ENCODE data around the gene SMAD7. TPM values are rescaled to one million over a fixed set of nuclear protein-coding genes. Genes with fewer than 3 reads are reported as not detected.
"Not testable (repeated sequence)": the region's sequence is repeated elsewhere in the genome, so short reads cannot be mapped to it uniquely, and the experiment has no call there.

SMAD7 gene
- total RNA-seq, 2 donors from 2014 or later: 34.7 to 36.8 TPM

DNA sequence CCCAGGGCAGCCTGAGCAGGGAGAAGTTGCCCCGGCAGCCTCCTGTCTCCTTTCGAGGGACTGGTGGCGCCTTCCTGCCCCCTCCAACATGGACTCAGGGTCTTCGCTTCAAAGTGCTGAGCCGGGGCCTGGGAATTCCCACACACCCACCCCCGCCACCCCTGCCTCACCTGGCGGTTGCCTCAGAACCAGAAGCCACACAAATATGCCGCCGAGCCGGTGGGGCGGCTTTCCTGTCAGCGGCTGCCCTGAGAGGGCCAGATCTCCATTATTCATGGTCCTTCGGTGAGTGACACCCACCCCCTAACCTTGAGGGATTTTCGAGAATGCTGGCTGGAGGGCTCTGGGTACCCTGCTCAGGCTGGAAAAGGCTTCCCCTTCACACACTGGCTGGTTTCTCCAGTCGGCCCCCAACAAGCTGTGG lies 71.7 kb downstream of the SMAD7 start:
- DNase-seq (ENCODE audit: low spot score): peak; percentile 55
- intact Hi-C loops (cut with DNase I): no loop called here

DNA sequence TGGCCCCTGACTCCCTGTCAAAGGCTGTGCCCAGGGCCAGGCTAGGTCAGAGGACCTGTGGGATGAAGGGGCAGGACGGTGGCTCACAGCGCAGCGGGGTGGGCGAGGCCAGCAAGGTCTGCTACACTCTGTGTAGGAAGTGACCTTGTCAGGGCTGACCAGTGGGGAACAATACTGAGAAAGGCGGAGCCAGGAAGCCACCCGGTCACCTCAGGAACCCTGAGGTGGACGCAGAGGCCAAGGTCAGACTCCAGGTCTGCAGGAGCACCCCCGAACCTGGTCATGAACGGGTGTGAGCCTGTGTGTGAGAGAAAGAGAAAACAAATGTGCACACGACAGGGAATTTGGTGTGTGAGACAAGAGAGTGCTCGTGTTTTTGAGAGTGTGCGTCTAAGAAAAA lies 72.3 kb downstream of the SMAD7 start:
- DNase-seq (ENCODE audit: low spot score): peak; percentile 72
- intact Hi-C loops (cut with DNase I): no loop called here

DNA sequence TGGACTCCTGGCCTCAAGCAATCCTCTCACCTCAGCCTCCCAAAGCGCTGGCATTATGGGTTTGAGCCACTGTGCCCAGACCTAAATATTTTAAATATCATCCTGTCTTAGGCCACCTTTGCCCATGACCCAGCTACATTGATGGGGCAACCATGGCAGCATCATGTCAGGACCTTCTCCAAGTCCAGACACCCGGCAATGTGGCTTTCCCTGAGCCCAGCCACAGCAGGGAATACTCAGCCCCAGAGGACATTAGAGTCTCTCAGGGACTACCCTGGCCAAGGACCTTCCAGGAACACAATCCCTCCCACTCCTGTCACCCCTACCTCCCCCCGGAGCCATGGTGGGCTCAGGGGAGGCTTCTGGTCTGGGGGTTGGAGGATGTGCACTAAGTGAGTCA lies 72.8 kb downstream of the SMAD7 start:
- intact Hi-C loops (cut with DNase I): no loop called here
- DNase-seq (ENCODE audit: low spot score): no peak

DNA sequence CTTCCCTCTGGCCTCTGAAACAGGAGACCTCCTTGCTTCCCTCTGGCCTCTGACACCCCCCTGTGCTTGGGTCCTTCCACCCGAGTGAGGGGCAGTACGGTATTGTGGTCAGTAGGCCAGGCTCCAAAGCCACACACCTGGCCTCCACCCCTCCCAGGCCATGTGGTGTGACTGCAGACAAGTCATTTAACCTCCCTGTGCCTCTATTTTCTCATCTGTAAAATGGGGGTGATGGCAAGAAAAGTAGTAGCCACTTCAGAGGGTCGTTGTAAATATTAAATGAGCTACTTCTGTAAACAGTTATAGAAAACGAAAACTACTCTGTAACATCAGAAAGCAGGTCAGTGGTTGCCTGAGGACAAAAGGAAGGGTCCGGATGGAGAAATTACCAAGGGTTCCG lies 74.2 kb downstream of the SMAD7 start:
- no peak for DNase-seq (ENCODE audit: low spot score)
- intact Hi-C loops (cut with DNase I): no loop called here

DNA sequence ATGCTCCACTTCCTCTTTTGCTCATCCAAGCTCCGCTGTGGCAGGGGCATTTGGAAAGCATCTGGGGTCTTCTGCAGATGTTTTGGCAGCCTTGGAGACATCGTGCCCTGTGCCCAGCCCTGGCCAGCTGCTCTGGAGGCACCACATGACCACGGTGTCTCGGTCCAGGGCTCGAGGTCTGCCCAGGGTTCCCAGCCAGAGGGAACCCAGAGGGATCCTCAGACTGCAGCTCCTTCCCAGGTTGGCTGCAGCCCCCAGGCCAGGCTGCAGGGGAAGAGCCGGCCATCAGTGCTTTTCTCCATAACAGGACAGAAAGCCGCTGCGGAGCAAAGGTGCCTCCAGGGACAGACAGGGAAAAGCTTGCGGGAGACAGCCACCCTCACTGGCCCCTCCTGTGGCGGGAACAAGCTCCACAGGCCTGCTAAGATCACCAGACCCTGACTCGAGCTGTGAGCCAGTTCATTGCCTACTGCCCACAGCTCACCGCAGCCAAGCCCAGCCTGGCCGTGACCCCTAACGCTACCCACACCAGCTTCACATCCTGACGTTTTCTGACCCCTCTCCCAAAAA lies 74.7 kb downstream of the SMAD7 start:
- DNase-seq (ENCODE audit: low spot score): peak; percentile 61
- intact Hi-C loops (cut with DNase I): no loop called here

DNA sequence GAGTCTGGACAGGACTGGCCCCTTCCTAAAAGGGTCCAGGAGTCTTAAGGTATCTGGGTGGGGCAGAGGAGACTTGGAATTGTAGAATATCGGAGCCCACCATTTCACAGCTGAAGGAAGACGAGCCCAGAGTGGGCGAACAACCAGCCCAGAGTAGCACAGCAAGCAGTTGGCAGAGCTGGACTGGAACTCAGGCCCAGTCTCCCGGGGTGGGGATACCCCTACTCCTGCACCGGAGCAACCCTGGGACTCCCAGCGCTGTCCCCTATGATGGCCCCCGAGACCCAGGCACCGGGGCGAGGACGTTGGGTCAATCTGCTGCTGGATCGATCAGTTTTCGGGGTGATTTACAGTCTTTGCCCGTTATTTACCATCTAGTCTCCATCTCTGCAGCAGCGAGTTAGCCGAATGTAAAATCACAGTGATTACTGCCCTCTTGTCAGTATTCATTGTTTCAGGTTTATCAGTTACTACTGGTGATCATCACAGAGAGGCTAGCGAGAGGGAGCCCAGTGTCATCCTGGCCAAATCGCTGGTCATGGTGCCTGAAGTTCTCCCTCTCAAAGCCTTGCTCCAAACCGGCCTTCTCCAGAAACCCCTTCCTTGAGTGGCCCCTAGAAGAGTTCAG lies 75.3 kb downstream of the SMAD7 start:
- intact Hi-C loops (cut with DNase I): no loop called here
- no peak for DNase-seq (ENCODE audit: low spot score)

DNA sequence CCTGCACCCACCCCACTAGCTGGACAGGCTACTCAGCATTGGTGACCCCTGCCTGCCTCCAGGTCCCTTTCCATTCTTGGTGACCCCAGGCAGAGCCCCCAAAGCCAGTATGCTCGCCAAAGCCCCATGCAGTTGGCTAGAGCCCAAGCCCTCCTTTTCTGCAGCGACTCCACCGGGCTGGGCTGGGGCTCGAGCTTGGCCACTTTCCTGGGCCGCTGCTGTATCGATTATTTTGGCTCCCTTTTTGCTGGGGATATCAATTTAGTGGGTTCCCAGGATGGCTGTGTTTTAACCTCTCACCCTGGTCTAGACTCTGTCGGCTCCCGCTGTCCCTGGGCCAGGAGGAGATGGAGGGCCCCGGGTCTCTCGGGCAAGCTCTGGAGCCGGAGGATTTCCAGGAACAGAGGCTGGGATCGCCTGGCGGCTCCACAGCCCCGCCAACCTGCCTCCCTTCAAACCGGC lies 76.0 kb downstream of the SMAD7 start:
- intact Hi-C loops (cut with DNase I): no loop called here
- peak; percentile 59 for DNase-seq (ENCODE audit: low spot score)

DNA sequence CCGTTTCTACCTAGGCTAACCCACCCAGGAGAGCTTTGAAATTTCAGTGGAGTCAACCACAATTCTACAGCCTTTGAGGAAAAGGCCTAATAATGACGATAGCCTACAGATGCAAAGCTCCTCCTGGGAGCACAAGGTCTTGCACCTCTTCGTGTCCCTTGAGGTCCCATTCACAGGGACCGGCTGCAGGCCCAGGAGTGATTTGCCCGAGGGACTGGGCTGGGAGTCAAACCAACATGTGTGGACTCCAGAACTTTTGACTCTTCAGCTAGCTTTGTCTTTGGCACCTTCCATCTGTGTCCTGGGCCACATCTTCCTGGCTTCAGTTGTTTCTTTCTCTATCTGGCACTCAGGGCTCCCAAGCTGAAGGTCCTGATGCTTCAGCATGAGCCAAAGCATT lies 76.5 kb downstream of the SMAD7 start:
- intact Hi-C loops (cut with DNase I): no loop called here
- DNase-seq (ENCODE audit: low spot score): no peak

DNA sequence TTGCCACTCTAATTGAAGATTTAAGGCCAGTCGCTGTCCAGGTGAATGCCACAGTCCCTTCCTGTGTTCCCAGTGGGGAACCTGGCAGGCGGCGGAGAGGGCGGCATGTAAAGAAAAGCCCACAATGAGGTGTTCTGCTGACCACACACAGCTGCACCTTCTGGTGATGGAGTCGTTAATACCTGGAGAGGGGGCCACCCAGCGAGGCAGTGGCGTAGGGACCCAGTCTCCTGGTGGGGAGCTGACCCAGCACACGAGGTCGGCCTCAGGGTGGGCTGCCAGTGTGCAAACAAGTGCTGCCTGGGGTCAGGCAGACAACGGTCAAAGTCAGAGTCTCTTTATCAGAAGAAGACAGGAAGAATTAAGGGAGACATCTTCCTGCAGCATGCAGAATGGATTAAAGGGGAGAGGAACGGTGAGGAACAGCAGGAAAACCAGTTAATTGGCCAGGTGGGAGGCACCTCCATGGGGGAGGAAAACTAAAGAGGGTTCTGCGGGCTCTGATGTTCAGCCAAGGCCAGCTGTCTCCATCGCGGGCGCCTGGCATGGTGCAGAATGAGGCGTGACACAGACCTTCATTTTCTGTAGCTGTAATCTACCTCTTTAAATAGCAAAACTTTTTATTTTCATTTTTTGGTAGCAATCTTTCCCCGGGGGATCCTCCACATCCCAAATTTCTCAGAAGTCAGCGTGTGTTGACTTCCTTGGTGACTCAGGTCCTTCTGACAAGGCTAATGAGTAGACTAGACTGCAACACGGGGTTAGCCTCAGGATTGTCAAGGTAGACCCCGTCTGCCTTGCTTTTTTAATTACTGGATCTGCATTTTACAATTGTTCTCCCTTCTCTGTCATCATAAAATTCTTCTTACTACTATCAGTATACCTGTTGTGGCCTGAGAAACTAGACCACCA lies 78.3 kb downstream of the SMAD7 start:
- intact Hi-C loops (cut with DNase I): no loop called here
- DNase-seq (ENCODE audit: low spot score): no peak

DNA sequence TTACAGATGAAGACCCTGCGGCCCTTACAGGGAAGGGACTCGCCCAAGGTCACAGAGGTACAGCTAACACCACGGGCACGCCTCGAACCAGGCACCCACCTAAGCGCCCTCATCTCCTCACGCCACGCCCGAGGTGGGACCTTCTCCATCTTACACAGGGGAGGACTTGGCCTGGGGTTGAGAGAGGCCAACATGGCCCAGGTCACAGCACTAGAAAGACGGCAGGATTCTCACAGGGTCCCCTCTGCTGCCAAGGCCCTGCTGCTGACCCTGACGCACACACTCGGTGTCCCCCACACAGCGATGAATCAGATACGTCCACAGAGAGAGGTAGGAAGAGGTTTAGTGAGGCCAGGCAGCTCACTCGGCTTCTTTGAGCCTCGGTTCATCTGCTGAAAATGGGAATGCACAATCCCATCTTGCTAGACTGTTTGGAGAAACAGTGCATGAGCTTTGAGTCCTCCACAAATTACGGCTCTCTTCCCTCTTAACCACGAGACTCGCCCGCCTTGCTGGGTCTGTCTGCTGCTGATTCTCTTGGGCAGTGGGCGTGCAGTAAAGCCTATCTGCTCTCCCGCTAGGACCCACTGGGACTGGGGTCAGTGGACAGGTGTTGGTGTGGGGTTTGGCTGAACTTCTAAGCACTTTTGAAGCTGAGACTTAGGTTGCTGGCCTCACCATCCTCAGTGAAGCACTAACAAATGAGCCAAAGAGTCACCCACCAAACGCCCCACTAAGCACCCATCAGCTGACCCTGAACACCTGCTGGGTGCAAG lies 79.2 kb downstream of the SMAD7 start:
- intact Hi-C loops (cut with DNase I): no loop called here
- no peak for DNase-seq (ENCODE audit: low spot score)

DNA sequence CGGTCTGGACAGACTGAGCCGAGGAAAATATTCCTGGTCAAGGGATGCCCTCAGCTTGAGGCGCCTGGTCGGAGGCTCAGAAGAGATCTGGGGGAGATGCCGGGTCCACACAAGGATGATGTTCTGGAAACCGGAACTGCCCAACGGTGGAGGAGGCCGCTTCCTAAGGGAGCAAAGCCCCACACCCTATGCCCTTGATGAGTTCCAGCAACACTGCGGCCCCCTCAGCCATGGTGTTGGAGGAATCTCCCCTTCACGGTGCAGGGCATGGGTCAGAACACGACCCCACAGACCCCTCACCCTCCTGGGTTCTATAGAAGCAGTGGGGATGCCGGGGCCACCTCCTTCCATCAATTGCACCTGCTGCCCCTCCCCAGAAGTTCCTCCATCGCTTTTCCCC lies 79.8 kb downstream of the SMAD7 start:
- intact Hi-C loops (cut with DNase I): not testable (repeated sequence)
- peak; percentile 74 for DNase-seq (ENCODE audit: low spot score)
